GM21737 (cell line): ENCODE data around the gene TLN1.

Experiments
- ATAC-seq: cut with Tn5 transposase; IDR thresholded peaks from one replicate; pipeline ENCODE4 v1.9.1; 2021; ENCODE audit warnings: mild to moderate bottlenecking, moderate library complexity; ENCODE audit not compliant: unreplicated experiment

TLN1 gene

GRCh38 chr9:35669331-35670145 lies 62.5 kb downstream of the TLN1 start:
- no peak for ATAC-seq

GRCh38 chr9:35667939-35668338 lies 64.1 kb downstream of the TLN1 start:
- ATAC-seq = no peak

GRCh38 chr9:35666549-35666948 lies 65.4 kb downstream of the TLN1 start:
- no peak for ATAC-seq

GRCh38 chr9:35666045-35666444 lies 66.0 kb downstream of the TLN1 start:
- no peak for ATAC-seq

- ATAC-seq = no peak
Observed at GRCh38 chr9:35665471-35665818, 66.5 kb downstream of the TLN1 start.

GRCh38 chr9:35664531-35665470 lies 67.2 kb downstream of the TLN1 start, which contains the start of gene ARHGEF39:
Gene ARHGEF39 (minus strand): TSS chr9:35665195. CDS start chr9:35665169, 26 bp downstream.
- peak; percentile 73 for ATAC-seq

GRCh38 chr9:35662437-35662836 lies 69.6 kb downstream of the TLN1 start:
- no peak for ATAC-seq

GRCh38 chr9:35661756-35662350 lies 70.1 kb downstream of the TLN1 start:
- no peak for ATAC-seq

- ATAC-seq = no peak
Observed at GRCh38 chr9:35660966-35661415, 71.0 kb downstream of the TLN1 start.

GRCh38 chr9:35659340-35659739 lies 72.7 kb downstream of the TLN1 start:
- ATAC-seq = no peak

GRCh38 chr9:35658968-35659220 lies 73.1 kb downstream of the TLN1 start:
- no peak for ATAC-seq

- ATAC-seq = peak; percentile 52
Observed at GRCh38 chr9:35658137-35658967, 73.6 kb downstream of the TLN1 start, which contains the start of gene CCDC107. Gene CCDC107 (plus strand): TSS chr9:35658292. CDS start chr9:35658380, 88 bp downstream.

GRCh38 chr9:35657546-35658136 lies 74.4 kb downstream of the TLN1 start, which contains the start of gene RMRP:
Gene RMRP (minus strand): TSS chr9:35658019.
- peak; percentile 80 for ATAC-seq

- no peak for ATAC-seq
Observed at GRCh38 chr9:35656831-35657545, 75.0 kb downstream of the TLN1 start.

GRCh38 chr9:35656348-35656747 lies 75.6 kb downstream of the TLN1 start:
- ATAC-seq = no peak

- ATAC-seq = no peak
Observed at GRCh38 chr9:35653611-35654010, 78.4 kb downstream of the TLN1 start.

- no peak for ATAC-seq
Observed at GRCh38 chr9:35652829-35653209, 79.2 kb downstream of the TLN1 start.

- no peak for ATAC-seq
Observed at GRCh38 chr9:35651956-35652828, 79.8 kb downstream of the TLN1 start.
